Stomach (tissue), 9 donors: ENCODE results near the gene MALT1. TPM values are rescaled to one million over a fixed set of nuclear protein-coding genes. Genes with fewer than 3 reads are reported as not detected.
"Not testable (repeated sequence)": the region's sequence is repeated elsewhere in the genome, so short reads cannot be mapped to it uniquely, and the experiment has no call there.

Experiments used
- DNase-seq, 2 donors: peaks; one replicate each; pipeline versions ENCODE4 v3.0.0 to v3.0.0-alpha.2; 2013 to 2019
- H3K27ac ChIP-seq, 5 donors: fragments of 200-600 bp in 4 of 5; sonication (generic) in 4 of 5; one replicate each; pipeline ENCODE4 v1.5.1; 2013 to 2019; ENCODE audit warnings: mild to moderate bottlenecking in 1 of 5, moderate library complexity in 1 of 5
- H3K27me3 ChIP-seq, 3 donors: fragments of 200-600 bp; sonication (generic); one replicate each; pipeline ENCODE4 v1.5.1; 2017 to 2019; ENCODE audit warnings: mixed run types in 1 of 3
- H3K36me3 ChIP-seq, 4 donors: fragments of 200-600 bp; sonication (generic); 1 replicate in 3 of 4; 2 replicates in 1 of 4; pipeline ENCODE4 v1.5.1; 2016 to 2019
- H3K4me1 ChIP-seq, 4 donors: fragments of 200-600 bp; sonication (generic); one replicate each; pipeline ENCODE4 v1.5.1; 2016 to 2019
- H3K4me3 ChIP-seq, 4 donors: fragments of 200-600 bp; sonication (generic) in 3 of 4; one replicate each; pipeline ENCODE4 v1.5.1; 2016 to 2019; ENCODE audit warnings: mild to moderate bottlenecking in 1 of 4
- H3K9me3 ChIP-seq, 4 donors: fragments of 200-600 bp; sonication (generic); one replicate each; pipeline ENCODE4 v1.5.1; 2016 to 2019
- EP300 ChIP-seq: sonication (generic); formaldehyde crosslinking; IDR thresholded peaks from one replicate; pipeline ENCODE4 v1.6.1; 2017; ENCODE audit warnings: antibody characterized with exemption
- POLR2A ChIP-seq, 4 donors: fragments of 450-650 bp; IDR thresholded peaks; one replicate each; pipeline ENCODE4 v1.6.1; 2016; ENCODE audit warnings: antibody characterized with exemption in 4 of 4, control low read depth in 2 of 4, mild to moderate bottlenecking in 1 of 4, moderate library complexity in 1 of 4
- POLR2AphosphoS5 ChIP-seq, 3 donors: sonication (generic); formaldehyde crosslinking; IDR thresholded peaks; one replicate each; pipeline ENCODE4 v1.6.1; 2016; ENCODE audit warnings: antibody characterized with exemption in 3 of 3
- WGBS, 5 donors: extraction: QIAGEN DNeasy Blood & Tissue Kit in 3 of 5; methylation state at CpG; one replicate each; pipeline versions ENCODE4 v1.1.5 to v1.1.7; 2013 to 2018; 5-methylcytosine and 5-hydroxymethylcytosine counted together
- intact Hi-C: fragments of 100-400 bp; cut with DNase I; formaldehyde crosslinking; loops from one replicate; pipeline ENCODE4 v1.15.1; 2023; ENCODE audit warnings: low total_unique reads
- polyA plus RNA-seq, 3 donors: library from polyadenylated mRNA; stranded (reverse); fragments of 200-250 nt; gene quantifications; one replicate each; pipeline ENCODE4 v1.2.3, GENCODE V29; 2013
- total RNA-seq, 5 donors: library from RNA; depleted of rRNA; stranded (reverse); fragments of >200 nt; gene quantifications; one replicate each; pipeline versions ENCODE4 v1.1.0 to v1.2.3, GENCODE V29; 2014 to 2016
- TF ChIP-seq, protein P1 (sequence below), 7 experiments: fragments of 450-650 bp in 4 of 7; fragments of 200-600 bp in 3 of 7; sonication (generic) in 3 of 7; IDR thresholded peaks; one replicate each; pipeline ENCODE4 v1.5.1; 2016 to 2019; ENCODE audit warnings: antibody characterized with exemption in 7 of 7, control low read depth in 2 of 7, mild to moderate bottlenecking in 1 of 7
- donor health status: healthy with polysubstance abuse.
- donor health status: Bipolar disorder and iron deficiency.
- donor health status: healthy.

Gene MALT1
- total and polyA plus RNA-seq, 8 donors: 4.9 to 85.7 (median 13.8) TPM

DNA sequence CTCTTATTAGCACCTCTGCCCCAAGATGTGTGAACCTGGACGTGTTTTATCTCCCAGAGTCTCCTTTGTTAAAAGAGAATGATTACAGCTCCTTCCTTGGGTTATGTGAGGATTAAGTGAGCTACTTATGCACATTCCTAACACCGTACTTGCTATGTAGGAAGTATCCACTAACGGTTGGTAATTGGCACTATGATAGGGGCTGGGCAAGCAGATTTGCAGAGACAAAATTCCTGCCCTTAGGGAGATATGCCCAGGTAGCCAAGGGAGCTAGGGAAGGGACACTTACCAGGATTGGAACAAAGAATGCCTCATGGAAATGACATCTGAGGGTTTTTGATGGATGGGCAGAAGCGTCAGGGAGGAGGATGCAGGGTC lies 30.8 kb upstream of the MALT1 start:
- Histone ChIP-seq H3K36me3 (no peaks in the 10 kb centered on the region), H3K4me1 (peaks cover 0 to 7% (median 0%) of the 10 kb centered on the region in 4 donors), H3K4me3 (no peak overlapping the region), H3K27me3 (no peaks in the 10 kb centered on the region), H3K9me3 (peaks cover 0 to 4% (median 0%) of the 10 kb centered on the region in 4 donors), H3K27ac (no peak overlapping the region)
- DNase-seq: no peak
- WGBS, 5 donors: 52 to 72% (median 60%) methylated on average over 4 of the region's 4 CpGs
- TF ChIP-seq POLR2AphosphoS5 (IDR thresholded peaks at IDR 0.05): no peak
- TF ChIP-seq, protein P1, sequence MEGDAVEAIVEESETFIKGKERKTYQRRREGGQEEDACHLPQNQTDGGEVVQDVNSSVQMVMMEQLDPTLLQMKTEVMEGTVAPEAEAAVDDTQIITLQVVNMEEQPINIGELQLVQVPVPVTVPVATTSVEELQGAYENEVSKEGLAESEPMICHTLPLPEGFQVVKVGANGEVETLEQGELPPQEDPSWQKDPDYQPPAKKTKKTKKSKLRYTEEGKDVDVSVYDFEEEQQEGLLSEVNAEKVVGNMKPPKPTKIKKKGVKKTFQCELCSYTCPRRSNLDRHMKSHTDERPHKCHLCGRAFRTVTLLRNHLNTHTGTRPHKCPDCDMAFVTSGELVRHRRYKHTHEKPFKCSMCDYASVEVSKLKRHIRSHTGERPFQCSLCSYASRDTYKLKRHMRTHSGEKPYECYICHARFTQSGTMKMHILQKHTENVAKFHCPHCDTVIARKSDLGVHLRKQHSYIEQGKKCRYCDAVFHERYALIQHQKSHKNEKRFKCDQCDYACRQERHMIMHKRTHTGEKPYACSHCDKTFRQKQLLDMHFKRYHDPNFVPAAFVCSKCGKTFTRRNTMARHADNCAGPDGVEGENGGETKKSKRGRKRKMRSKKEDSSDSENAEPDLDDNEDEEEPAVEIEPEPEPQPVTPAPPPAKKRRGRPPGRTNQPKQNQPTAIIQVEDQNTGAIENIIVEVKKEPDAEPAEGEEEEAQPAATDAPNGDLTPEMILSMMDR (IDR thresholded peaks at IDR 0.05): no peak
- no peak for TF ChIP-seq EP300
- TF ChIP-seq POLR2A (IDR thresholded peaks at IDR 0.05): no peak
- intact Hi-C loops: no loop called here

DNA sequence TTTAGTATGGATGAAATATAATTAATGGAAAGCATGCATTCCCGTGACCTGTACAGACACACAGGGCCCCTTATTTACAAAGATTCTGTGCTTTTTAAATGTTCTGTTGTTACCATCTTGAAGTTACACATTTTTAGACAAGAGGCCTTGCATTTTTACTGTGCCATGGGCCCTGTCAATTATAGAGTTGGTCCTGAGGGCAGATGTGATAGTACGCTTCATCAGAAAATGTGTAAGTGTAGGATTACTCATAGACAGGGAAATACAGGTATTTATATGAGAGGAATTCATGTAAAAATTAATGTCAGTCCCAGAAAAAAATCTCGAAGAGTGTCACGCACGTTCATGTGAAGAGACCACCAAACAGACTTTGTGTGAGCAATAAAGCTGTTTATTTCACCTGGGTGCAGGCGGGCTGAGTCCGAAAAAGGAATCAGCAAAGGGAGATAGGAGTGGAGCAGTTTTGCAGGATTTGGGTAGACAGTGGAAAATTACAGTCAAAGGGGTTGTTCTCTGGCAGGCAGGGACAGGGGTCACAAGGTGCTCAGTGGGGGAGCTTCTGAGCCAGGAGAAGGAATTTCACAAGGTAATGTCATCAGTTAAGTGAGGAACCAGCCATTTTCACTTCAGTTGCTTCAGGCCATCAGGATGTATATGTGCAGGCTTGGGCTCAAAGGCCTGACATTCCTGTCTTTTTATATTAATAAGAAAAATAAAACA lies 30.2 kb upstream of the MALT1 start:
- H3K9me3 ChIP-seq: peaks cover 0 to 4% (median 0%) of the 10 kb centered on the region in 4 donors
- WGBS, 5 donors: 90 to 94% (median 91%) methylated on average over 7 of the region's 7 CpGs

DNA sequence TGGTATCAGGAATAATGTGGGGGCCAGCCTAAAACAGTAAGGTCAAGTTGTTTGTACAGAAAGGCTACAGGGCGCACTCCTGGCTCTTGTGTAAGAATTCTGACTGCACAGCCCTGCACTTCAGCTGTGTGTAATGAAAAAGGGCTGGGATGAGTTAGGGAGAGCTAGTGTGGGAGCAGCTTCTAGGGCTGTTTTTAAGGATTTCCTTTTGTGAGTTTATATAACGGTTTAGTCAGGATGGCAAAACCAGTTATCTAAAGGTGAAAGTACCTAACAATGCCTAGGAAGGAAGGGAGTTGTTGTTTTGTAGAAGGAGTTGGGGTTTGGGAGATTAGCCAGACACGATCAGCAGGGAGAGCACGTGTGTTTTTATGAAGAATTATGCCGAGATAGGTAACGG lies 27.7 kb upstream of the MALT1 start:
- H3K27me3 ChIP-seq, H3K27ac ChIP-seq, H3K36me3 ChIP-seq, H3K9me3 ChIP-seq, H3K4me1 ChIP-seq, DNase-seq, intact Hi-C loops, H3K4me3 ChIP-seq: not testable (repeated sequence)
- whole genome bisulfite sequencing, 5 donors: 82 to 92% (median 87%) methylated on average over 6 of the region's 6 CpGs

More for the DNA sequence above, 30.2 kb upstream of the MALT1 start:
- Histone ChIP-seq H3K4me3 (no peak overlapping the region), H3K4me1 (peaks cover 0 to 1% (median 0%) of the 10 kb centered on the region in 4 donors), H3K27ac (no peak overlapping the region), H3K36me3 (no peaks in the 10 kb centered on the region), H3K27me3 (no peaks in the 10 kb centered on the region)
- DNase-seq: no peak
- TF ChIP-seq, protein P1 (IDR thresholded peaks at IDR 0.05): no peak
- TF ChIP-seq EP300 (no peak), POLR2AphosphoS5 (IDR thresholded peaks at IDR 0.05) (no peak), POLR2A (IDR thresholded peaks at IDR 0.05) (no peak)
- intact Hi-C loops: no loop called here

DNA sequence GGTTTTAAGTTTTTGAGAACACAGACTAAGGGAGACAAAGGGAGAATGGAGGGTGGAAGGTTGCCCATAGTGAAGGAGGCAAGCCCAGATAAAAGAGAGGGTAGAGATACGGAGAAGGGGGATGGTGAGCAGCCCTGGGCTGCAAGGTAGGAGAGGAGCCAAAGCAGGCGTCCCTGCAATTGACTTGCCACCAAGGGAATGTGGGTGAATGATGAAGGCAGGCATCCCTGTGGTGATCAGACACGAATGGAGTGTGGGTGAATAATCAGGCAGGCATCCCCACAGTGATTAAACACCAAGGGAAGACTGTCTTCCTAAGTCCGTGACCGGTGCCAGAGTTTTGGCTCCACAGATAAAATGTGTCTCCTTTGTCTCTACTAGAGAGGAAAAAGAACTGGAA lies 25.9 kb upstream of the MALT1 start:
- Histone ChIP-seq H3K4me3 (no peak overlapping the region), H3K36me3 (no peaks in the 10 kb centered on the region), H3K4me1 (no peaks in the 10 kb centered on the region), H3K9me3 (peaks cover 0 to 4% (median 0%) of the 10 kb centered on the region in 4 donors), H3K27ac (no peak overlapping the region), H3K27me3 (no peaks in the 10 kb centered on the region)
- intact Hi-C loops: no loop called here
- 73 to 87% (median 78%) methylated on average over 5 of the region's 5 CpGs for WGBS, 5 donors
- no peak for DNase-seq
- TF ChIP-seq, protein P1 (IDR thresholded peaks at IDR 0.05): no peak
- TF ChIP-seq POLR2A (IDR thresholded peaks at IDR 0.05): no peak
- TF ChIP-seq EP300: no peak
- no peak for TF ChIP-seq POLR2AphosphoS5 (IDR thresholded peaks at IDR 0.05)

DNA sequence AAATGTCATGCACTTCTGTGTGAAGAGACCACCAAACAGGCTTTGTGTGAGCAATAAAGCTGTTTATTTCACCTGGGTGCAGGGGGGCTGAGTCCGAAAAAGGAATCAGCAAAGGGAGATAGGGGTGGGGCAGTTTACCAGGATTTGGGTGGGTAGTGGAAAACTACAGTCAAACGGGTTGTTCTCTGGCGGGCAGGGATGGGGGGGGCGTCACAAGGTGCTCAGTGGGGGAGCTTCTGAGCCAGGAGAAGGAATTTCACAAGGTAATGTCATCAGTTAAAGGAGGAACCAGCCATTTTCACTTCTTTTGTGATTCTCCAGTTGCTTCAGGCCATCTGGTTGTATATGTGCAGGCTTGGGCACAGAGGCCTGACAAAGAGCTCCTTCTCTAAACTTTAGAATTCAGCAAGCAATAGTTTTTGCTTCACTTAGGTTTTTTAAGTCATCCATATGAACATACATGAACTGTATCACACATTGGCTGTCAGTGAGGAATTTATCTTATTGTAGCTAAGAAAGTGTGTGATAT lies 24.9 kb upstream of the MALT1 start:
- Histone ChIP-seq H3K36me3 (no peaks in the 10 kb centered on the region), H3K27ac (no peak overlapping the region), H3K9me3 (peaks cover 0 to 4% (median 0%) of the 10 kb centered on the region in 4 donors), H3K4me3 (no peak overlapping the region), H3K27me3 (no peaks in the 10 kb centered on the region), H3K4me1 (no peaks in the 10 kb centered on the region)
- intact Hi-C loops: no loop called here
- WGBS, 5 donors: 80 to 85% (median 83%) methylated on average over 4 of the region's 4 CpGs
- TF ChIP-seq, protein P1 (IDR thresholded peaks at IDR 0.05): no peak
- TF ChIP-seq EP300: no peak
- TF ChIP-seq POLR2AphosphoS5 (IDR thresholded peaks at IDR 0.05): no peak
- TF ChIP-seq POLR2A (IDR thresholded peaks at IDR 0.05): no peak
- no peak for DNase-seq
